ENCODE results near the gene LACC1. TPM values are rescaled to one million over a fixed set of nuclear protein-coding genes. Genes with fewer than 3 reads are reported as not detected.

Gene LACC1
- total and polyA plus RNA-seq, 2 donors (not counting 3 experiments of a cell fraction or from before 2014, with no cell fraction given) = 1.2 to 4.0 TPM

- Histone ChIP-seq H3K4me2 (ENCODE audit: insufficient read depth, low read length) (no peak overlapping the region), H3K27ac (ENCODE audit: insufficient read depth, low read depth, low read length) (no peak overlapping the region), H3K36me3 (ENCODE audit: control insufficient read depth in 2 of 2, extremely low read depth in 1 of 2, insufficient read depth in 2 of 2, low read length in 2 of 2) (no peaks in the 10 kb centered on the region), H2AFZ (ENCODE audit: low read depth, low read length) (no peak overlapping the region), H3K27me3 (ENCODE audit: control insufficient read depth in 2 of 2, insufficient read depth in 2 of 2, low read length in 2 of 2) (no peaks in the 10 kb centered on the region), H3K4me1 (ENCODE audit: control insufficient read depth, extremely low read depth, insufficient read depth, low read length) (peaks cover 25% of the 10 kb centered on the region), H3K4me3 (replicated peaks in 1 of 3; ENCODE audit: insufficient read depth in 1 of 3, low read depth in 1 of 3, low read length in 3 of 3) (no peak overlapping the region), H3K79me2 (ENCODE audit: control insufficient read depth, insufficient read depth, low read length) (no peaks in the 10 kb centered on the region), H3K9ac (replicated peaks; ENCODE audit: extremely low read depth, insufficient read depth, low read length) (no peak overlapping the region), H3K9me3 (replicated peaks; ENCODE audit: control insufficient read depth, insufficient read depth, low read length) (peaks cover 2% of the 10 kb centered on the region), H3K9me1 (replicated peaks; ENCODE audit: control insufficient read depth, extremely low read depth, insufficient read depth, low read length) (no peaks in the 10 kb centered on the region), H4K20me1 (replicated peaks; ENCODE audit: control insufficient read depth, extremely low read depth, insufficient read depth, low read length) (no peaks in the 10 kb centered on the region)
- no peak for TF ChIP-seq FOS (IDR thresholded peaks at IDR 0.05; ENCODE audit: borderline replicate concordance, insufficient read depth, low read length)
- TF ChIP-seq MYC (IDR thresholded peaks at IDR 0.05; ENCODE audit: low read depth, low read length) = no peak
- TF ChIP-seq MAX (IDR thresholded peaks at IDR 0.05; ENCODE audit: insufficient read depth, insufficient read length) = no peak
- dilution Hi-C loops (cut with MboI; ENCODE audit: extremely low pct_ligation_motif_present, low sequenced_read_pairs) (no loop called here), intact Hi-C loops (cut with micrococcal nuclease) (no loop called here)
- no peak for DNase-seq (ENCODE audit: low read depth, low spot score)
- ChIA-PET CTCF (no interaction called here), POLR2A (no interaction called here)
- no TSS peak for BruUV-seq (replicated peaks)
- no peak for FAIRE-seq
Observed at GRCh38 chr13:43850873-43851272, 28.8 kb upstream of the LACC1 start.

GRCh38 chr13:43852923-43853404 is 26.7 kb upstream of the LACC1 start:
- intact Hi-C loops (cut with micrococcal nuclease) (no loop called here), dilution Hi-C loops (cut with MboI; ENCODE audit: extremely low pct_ligation_motif_present, low sequenced_read_pairs) (no loop called here)
- BruUV-seq (replicated peaks) = no TSS peak
- Histone ChIP-seq H3K9me1 (replicated peaks; ENCODE audit: control insufficient read depth, extremely low read depth, insufficient read depth, low read length) (no peaks in the 10 kb centered on the region), H3K27ac (ENCODE audit: insufficient read depth, low read depth, low read length) (no peak overlapping the region), H3K4me1 (ENCODE audit: control insufficient read depth, extremely low read depth, insufficient read depth, low read length) (peaks cover 17% of the 10 kb centered on the region), H3K27me3 (ENCODE audit: control insufficient read depth in 2 of 2, insufficient read depth in 2 of 2, low read length in 2 of 2) (no peaks in the 10 kb centered on the region), H3K79me2 (ENCODE audit: control insufficient read depth, insufficient read depth, low read length) (no peaks in the 10 kb centered on the region), H3K36me3 (ENCODE audit: control insufficient read depth in 2 of 2, extremely low read depth in 1 of 2, insufficient read depth in 2 of 2, low read length in 2 of 2) (no peaks in the 10 kb centered on the region), H3K4me3 (replicated peaks in 1 of 3; ENCODE audit: insufficient read depth in 1 of 3, low read depth in 1 of 3, low read length in 3 of 3) (no peak overlapping the region), H4K20me1 (replicated peaks; ENCODE audit: control insufficient read depth, extremely low read depth, insufficient read depth, low read length) (no peaks in the 10 kb centered on the region), H3K9me3 (replicated peaks; ENCODE audit: control insufficient read depth, insufficient read depth, low read length) (peaks cover 2% of the 10 kb centered on the region), H3K9ac (replicated peaks; ENCODE audit: extremely low read depth, insufficient read depth, low read length) (no peak overlapping the region), H3K4me2 (ENCODE audit: insufficient read depth, low read length) (no peak overlapping the region), H2AFZ (ENCODE audit: low read depth, low read length) (no peak overlapping the region)
- DNase-seq (ENCODE audit: low read depth, low spot score) = no peak
- ChIA-PET POLR2A (no interaction called here), CTCF (no interaction called here)
- TF ChIP-seq MAX (IDR thresholded peaks at IDR 0.05; ENCODE audit: insufficient read depth, insufficient read length) (no peak), FOS (IDR thresholded peaks at IDR 0.05; ENCODE audit: borderline replicate concordance, insufficient read depth, low read length) (no peak), CTCF (IDR thresholded peaks at IDR 0.05; ENCODE audit: extremely low read depth in 1 of 2, insufficient read depth in 1 of 2, low read depth in 1 of 2, low read length in 2 of 2) (no peak), MYC (IDR thresholded peaks at IDR 0.05; ENCODE audit: low read depth, low read length) (no peak)
- FAIRE-seq = no peak
